B cell (primary cell): Measurements from ENCODE around the gene ZNF471. TPM values are rescaled to one million over a fixed set of nuclear protein-coding genes. Genes with fewer than 3 reads are reported as not detected.

ENCODE experiments used
- ATAC-seq: fragments of 200-7000 bp; cut with Tn5 transposase; one replicate; pipeline ENCODE4 v1.10.0; 2021; ENCODE audit warnings: low read depth, mild to moderate bottlenecking, moderate number of reproducible peaks, moderate library complexity
- CTCF ChIA-PET: fragments of 350-600 bp; sonication (Branson Sonifier 250); formaldehyde crosslinking; loops from one replicate; lab custom pipeline; 2021; ENCODE audit warnings: antibody characterized with exemption, inconsistent platforms; lab: Charles Lee
- POLR2A ChIA-PET: fragments of 350-600 bp; sonication (Branson Sonifier 250); formaldehyde crosslinking; loops from one replicate; lab custom pipeline; 2021; ENCODE audit warnings: antibody characterized with exemption; lab: Charles Lee
- DNase-seq: peaks from one replicate; pipeline ENCODE4 v3.0.0; 2013
- H2AFZ ChIP-seq: 2 replicates; pipeline ENCODE4 v1.6.1; 2012; ENCODE audit warnings: mild to moderate bottlenecking, low read depth, low read length; ENCODE audit not compliant: insufficient read depth, poor library complexity, severe bottlenecking
- H3K27ac ChIP-seq, 2 donors: 1 replicate in 1 of 2; 2 replicates in 1 of 2; pipeline ENCODE4 v1.5.1; 2012 to 2013; ENCODE audit warnings: low read length in 2 of 2, mild to moderate bottlenecking in 2 of 2, moderate library complexity in 1 of 2
- H3K27me3 ChIP-seq, 4 experiments: fragments of 200-600 bp in 1 of 4; sonication (generic) in 1 of 4; replicated peaks in 1 of 4; 1 replicate in 2 of 4; 2 replicates in 2 of 4; pipeline versions ENCODE4 v1.6.1 to v1.7.0; 2013 to 2016; ENCODE audit warnings: low read length in 3 of 4, mild to moderate bottlenecking in 2 of 4, mixed read lengths in 1 of 4, moderate library complexity in 1 of 4; ENCODE audit not compliant: insufficient read depth in 4 of 4, control insufficient read depth in 3 of 4; ENCODE audit errors: control extremely low read depth in 1 of 4
- H3K36me3 ChIP-seq, 2 experiments: replicated peaks in 1 of 2; 1 replicate in 1 of 2; 2 replicates in 1 of 2; pipeline versions ENCODE4 v1.6.1 to v1.7.1; 2013; ENCODE audit warnings: low read length in 1 of 2; ENCODE audit not compliant: insufficient read depth in 2 of 2, control insufficient read depth in 1 of 2; ENCODE audit errors: control extremely low read depth in 1 of 2, extremely low read depth in 1 of 2
- H3K4me1 ChIP-seq, 2 donors: fragments of 200-600 bp in 1 of 2; sonication (generic) in 1 of 2; 1 replicate in 1 of 2; 2 replicates in 1 of 2; pipeline versions ENCODE4 v1.5.1 to v1.6.1; 2013 to 2017; ENCODE audit warnings: low read length in 2 of 2; ENCODE audit not compliant: control insufficient read depth in 2 of 2, insufficient read depth in 2 of 2
- H3K4me2 ChIP-seq: replicated peaks from 2 replicates; pipeline ENCODE3; 2012; ENCODE audit warnings: mild to moderate bottlenecking, low read depth, low read length; ENCODE audit not compliant: poor library complexity, severe bottlenecking
- H3K4me3 ChIP-seq, 5 experiments: fragments of 200-600 bp in 1 of 5; sonication (generic) in 1 of 5; 1 replicate in 3 of 5; 2 replicates in 2 of 5; pipeline versions ENCODE4 v1.5.1 to v1.7.0; 2011 to 2016; ENCODE audit warnings: low read length in 4 of 5, mild to moderate bottlenecking in 4 of 5, low read depth in 2 of 5, control low read depth in 1 of 5, moderate library complexity in 1 of 5; ENCODE audit not compliant: insufficient read depth in 1 of 5; ENCODE audit errors: control extremely low read depth in 1 of 5, extremely low read depth in 1 of 5
- H3K79me2 ChIP-seq: fragments of 200-600 bp; sonication (generic); one replicate; pipeline ENCODE4 v1.6.0; 2016; ENCODE audit warnings: low read length; ENCODE audit not compliant: control insufficient read depth, insufficient read depth
- H3K9ac ChIP-seq: fragments of 200-600 bp; sonication (generic); 2 replicates; pipeline ENCODE4 v1.6.1; 2017; ENCODE audit warnings: mild to moderate bottlenecking, low read length, moderate library complexity
- H3K9me3 ChIP-seq, 3 donors: one replicate each; pipeline versions ENCODE4 v1.6.1 to v1.7.1; 2013; ENCODE audit warnings: low read length in 2 of 3; ENCODE audit not compliant: control insufficient read depth in 2 of 3, insufficient read depth in 1 of 3; ENCODE audit errors: control extremely low read depth in 1 of 3
- H4K20me1 ChIP-seq: 2 replicates; pipeline ENCODE4 v1.6.0; 2012; ENCODE audit warnings: mild to moderate bottlenecking, low read length; ENCODE audit not compliant: insufficient read depth, control insufficient read depth, poor library complexity, severe bottlenecking
- H3K27ac Mint-ChIP-seq: one replicate; pipeline ENCODE4 v1.8.0; 2021; ENCODE audit warnings: mixed read lengths
- H3K27me3 Mint-ChIP-seq: one replicate; pipeline ENCODE4 v1.8.0; 2021; ENCODE audit warnings: mixed read lengths
- H3K4me1 Mint-ChIP-seq: one replicate; pipeline ENCODE4 v1.8.0; 2021; ENCODE audit warnings: mixed read lengths
- H3K4me3 Mint-ChIP-seq: one replicate; pipeline ENCODE4 v1.8.0; 2021; ENCODE audit warnings: mixed read lengths
- H3K9me3 Mint-ChIP-seq: one replicate; pipeline ENCODE4 v1.8.0; 2022; ENCODE audit warnings: mixed read lengths; ENCODE audit not compliant: insufficient read depth
- CTCF ChIP-seq: fragments of 200-600 bp; IDR thresholded peaks from one replicate; pipeline ENCODE4 v1.8.0; 2022; ENCODE audit warnings: antibody characterized with exemption, mild to moderate bottlenecking
- EZH2 ChIP-seq: IDR thresholded peaks from 2 replicates; pipeline ENCODE4 v1.6.1; 2012; ENCODE audit warnings: borderline replicate concordance, low read depth, mild to moderate bottlenecking, moderate library complexity, low read length; ENCODE audit not compliant: insufficient read depth, poor library complexity, severe bottlenecking
- WGBS: methylation state at CpG from one replicate; pipeline ENCODE4 v1.1.5; 2013; ENCODE audit warnings: missing lambda C conversion rate; ENCODE audit not compliant: insufficient coverage; 5-methylcytosine and 5-hydroxymethylcytosine counted together
- intact Hi-C: fragments of 100-400 bp; cut with micrococcal nuclease; formaldehyde crosslinking; loops from one replicate; pipeline ENCODE4 v1.10.0; 2022
- polyA plus RNA-seq: library from polyadenylated mRNA; depleted of rRNA; stranded (reverse); fragments of >200 nt; gene quantifications from 2 replicates; pipeline ENCODE4 v1.2.3, GENCODE V29; 2012
- total RNA-seq, 2 donors: library from RNA; stranded (reverse); fragments of 120-200 nt in 1 of 2; gene quantifications; 1 replicate in 1 of 2; 2 replicates in 1 of 2; pipeline versions ENCODE4 v1.2.3 to v1.2.4, GENCODE V29; 2013 to 2022

The ZNF471 gene
- total and polyA plus RNA-seq, 2 donors (not counting 1 experiment from before 2014, with no cell fraction given): 0.91 to 5.9 TPM

GRCh38 chr19:56572589-56572988 lies 64.9 kb downstream of the ZNF471 start:
- Histone ChIP-seq H3K27me3 (no peaks in the 10 kb centered on the region), H3K4me2 (no peak overlapping the region), H4K20me1 (no peaks in the 10 kb centered on the region), H3K79me2 (peaks cover 4% of the 10 kb centered on the region), H3K36me3 (peaks cover 10 to 30% of the 10 kb centered on the region in 2 experiments), H2AFZ (no peak overlapping the region), H3K9ac (no peak overlapping the region), H3K27ac (no peak overlapping the region), H3K9me3 (peaks cover 16 to 84% (median 32%) of the 10 kb centered on the region in 3 donors), H3K4me3 (no peak overlapping the region), H3K4me1 (peaks cover 6 to 7% of the 10 kb centered on the region in 2 donors)
- TF ChIP-seq EZH2 (no peak), CTCF (no peak)
- DNase-seq (no peak), ATAC-seq (no peak)
- intact Hi-C loops: no loop called here
- no CpG with 5 or more reads among the region's 2 CpGs for WGBS
- H3K27me3 Mint-ChIP-seq: no peaks in the 10 kb centered on the region
- CTCF ChIA-PET: no interaction called here
- H3K4me3 Mint-ChIP-seq: no peak overlapping the region
- POLR2A ChIA-PET: interaction anchor here (0.7 kb wide), 1 partner anchor 12 kb away, joined by 5 read pairs; no protein-coding TSS in a partner anchor
- no peak overlapping the region for H3K27ac Mint-ChIP-seq
- H3K4me1 Mint-ChIP-seq: peaks cover 7% of the 10 kb centered on the region
- peaks cover 23% of the 10 kb centered on the region for H3K9me3 Mint-ChIP-seq

GRCh38 chr19:56573914-56574313 lies 66.3 kb downstream of the ZNF471 start:
- Mint-ChIP-seq H3K9me3 (peaks cover 30% of the 10 kb centered on the region), H3K4me3 (no peak overlapping the region), H3K27ac (no peak overlapping the region), H3K27me3 (no peaks in the 10 kb centered on the region), H3K4me1 (no peaks in the 10 kb centered on the region)
- intact Hi-C loops: no loop called here
- DNase-seq (no peak), ATAC-seq (no peak)
- Histone ChIP-seq H3K4me1 (no peaks in the 10 kb centered on the region), H3K79me2 (no peaks in the 10 kb centered on the region), H3K36me3 (peaks cover 10 to 30% of the 10 kb centered on the region in 2 experiments), H3K4me3 (peak overlapping the region in 1 of 5 experiments; percentile 12), H3K9me3 (peaks cover 25 to 89% (median 29%) of the 10 kb centered on the region in 3 donors), H3K27ac (no peak overlapping the region), H3K27me3 (no peaks in the 10 kb centered on the region), H3K4me2 (no peak overlapping the region), H3K9ac (no peak overlapping the region), H4K20me1 (no peaks in the 10 kb centered on the region), H2AFZ (no peak overlapping the region)
- TF ChIP-seq CTCF (no peak), EZH2 (no peak)
- WGBS: no CpG with 5 or more reads among the region's 3 CpGs
- CTCF ChIA-PET: no interaction called here
- POLR2A ChIA-PET: no interaction called here
